LNCAP (cell line): ENCODE results near the gene DDX3X.

Experiments
- CTCF ChIP-seq: fragments of 450-650 bp; IDR thresholded peaks from 2 replicates; pipeline ENCODE4 v1.5.1; 2017; ENCODE audit warnings: mild to moderate bottlenecking

Gene DDX3X

GRCh38 chrX:41382714-41383645 is 49.0 kb downstream of the DDX3X start:
- TF ChIP-seq CTCF, result no peak

GRCh38 chrX:41384051-41384705 is 50.2 kb downstream of the DDX3X start:
- TF ChIP-seq CTCF, result no peak

DNA sequence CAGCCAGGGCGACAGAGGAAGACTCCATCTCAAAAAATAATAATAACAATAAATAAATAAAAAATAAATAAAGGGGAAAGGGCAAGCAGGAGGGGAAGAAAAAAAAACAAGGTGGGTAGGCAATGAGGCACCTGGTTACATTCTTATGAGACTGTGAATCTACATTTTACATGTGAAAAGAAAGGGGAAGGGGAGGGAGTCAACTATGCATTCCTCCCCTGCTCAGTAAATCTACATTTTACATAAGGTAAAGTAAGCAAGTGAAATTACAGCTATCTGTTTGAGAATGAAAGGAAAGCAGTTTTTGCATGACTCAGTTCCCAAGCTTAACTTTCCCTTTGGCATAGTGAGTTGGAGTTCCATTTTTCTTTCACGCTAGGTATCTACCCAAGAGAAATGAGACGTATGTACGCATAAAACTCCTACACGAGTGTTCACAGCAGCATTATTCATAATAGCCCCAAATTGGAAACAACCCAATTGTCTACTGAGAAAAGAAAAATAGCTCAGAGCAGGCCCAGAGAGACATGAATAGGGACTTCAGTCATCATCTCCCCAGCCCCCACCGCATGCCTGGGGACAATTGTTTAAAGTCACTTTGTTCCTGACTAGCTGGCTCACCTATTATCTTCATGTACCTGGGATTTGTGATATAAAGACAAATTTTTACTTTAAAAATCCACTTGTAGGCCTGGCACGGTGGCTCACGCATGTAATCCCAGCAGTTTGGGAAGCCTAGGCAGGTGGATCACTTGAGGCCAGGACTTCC is 52.4 kb downstream of the DDX3X start:
- TF ChIP-seq CTCF, result no peak

DNA sequence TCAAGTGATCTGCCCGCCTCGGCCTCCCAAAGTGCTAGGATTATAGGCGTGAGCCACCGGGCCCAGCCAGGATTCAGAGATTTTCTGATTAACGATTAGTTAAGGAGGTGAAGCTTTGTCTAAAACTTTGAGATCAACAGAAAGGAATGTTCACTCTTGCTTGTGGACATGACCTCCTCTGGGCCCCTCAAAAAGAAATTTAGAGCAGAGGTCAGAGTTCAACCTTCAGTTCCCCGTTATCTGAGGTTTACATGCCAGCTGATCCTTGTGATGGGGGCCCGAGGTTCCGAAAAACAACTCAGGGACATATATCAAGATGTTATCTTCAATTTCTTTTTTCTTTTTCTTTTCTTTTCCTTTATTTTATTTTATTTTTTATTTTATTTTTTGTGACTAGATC is 54.6 kb downstream of the DDX3X start:
- no peak for TF ChIP-seq CTCF

- TF ChIP-seq CTCF, result no peak
Measured at GRCh38 chrX:41389311-41389888, 55.4 kb downstream of the DDX3X start.

GRCh38 chrX:41391606-41392005 is 57.6 kb downstream of the DDX3X start:
- no peak for TF ChIP-seq CTCF

DNA sequence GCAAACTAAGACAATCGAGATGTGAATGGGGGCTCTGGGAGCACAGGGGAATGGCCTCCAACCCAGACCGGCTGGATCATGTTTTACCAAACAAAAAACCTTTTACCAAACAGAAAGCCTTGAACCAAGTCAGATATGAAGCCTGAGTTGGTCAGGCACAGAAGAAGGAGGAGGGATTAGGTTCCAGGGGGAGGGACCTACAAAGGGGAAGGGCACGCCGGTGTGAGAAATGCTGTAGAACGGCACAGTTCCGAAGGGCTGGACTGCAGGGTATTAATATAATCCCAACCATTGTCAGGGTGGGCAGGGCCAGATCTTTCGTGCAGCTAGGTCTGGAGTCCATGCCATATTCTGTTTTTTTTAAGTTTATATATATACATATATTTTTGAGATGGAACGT is 60.3 kb downstream of the DDX3X start:
- no peak for TF ChIP-seq CTCF
